CD4-positive, CD25-positive, alpha-beta regulatory T cell (primary cell): ENCODE results near the gene LIPI. TPM values are rescaled to one million over a fixed set of nuclear protein-coding genes. Genes with fewer than 3 reads are reported as not detected.
"Not testable (repeated sequence)": the region's sequence is repeated elsewhere in the genome, so short reads cannot be mapped to it uniquely, and the experiment has no call there.

Experiments
- ATAC-seq, 2 donors: fragments of 150-1000 bp; cut with Tn5 transposase; one replicate each; pipeline ENCODE4 v1.10.0; 2021; ENCODE audit warnings: low read depth in 2 of 2, moderate number of reproducible peaks in 2 of 2, moderate library complexity in 1 of 2
- DNase-seq, 3 donors: peaks; one replicate each; pipeline versions ENCODE4 v3.0.0 to v3.0.0-alpha.2; 2012 to 2022; ENCODE audit warnings: mixed read lengths in 1 of 3
- H3K27ac ChIP-seq: one replicate; pipeline ENCODE4 v1.7.0; 2013; ENCODE audit warnings: mild to moderate bottlenecking, low read length; ENCODE audit not compliant: insufficient read depth, poor library complexity, severe bottlenecking
- H3K27me3 ChIP-seq: one replicate; pipeline ENCODE4 v1.7.0; 2013; ENCODE audit warnings: low read length; ENCODE audit not compliant: control insufficient read depth, insufficient read depth
- H3K36me3 ChIP-seq: one replicate; pipeline ENCODE4 v1.7.0; 2013; ENCODE audit warnings: mild to moderate bottlenecking, low read length, moderate library complexity; ENCODE audit not compliant: control insufficient read depth, insufficient read depth
- H3K4me1 ChIP-seq: 2 replicates; pipeline ENCODE4 v1.7.0; 2013; ENCODE audit warnings: mild to moderate bottlenecking, low read length; ENCODE audit not compliant: insufficient read depth, control insufficient read depth, poor library complexity, severe bottlenecking
- H3K4me3 ChIP-seq: one replicate; pipeline ENCODE4 v1.7.0; 2013; ENCODE audit warnings: low read depth, mild to moderate bottlenecking, low read length, moderate library complexity
- H3K9me3 ChIP-seq, 2 experiments: 1 replicate in 1 of 2; 2 replicates in 1 of 2; pipeline ENCODE4 v1.7.0; 2013; ENCODE audit warnings: low read length in 2 of 2, mild to moderate bottlenecking in 1 of 2, moderate library complexity in 1 of 2; ENCODE audit not compliant: control insufficient read depth in 2 of 2
- H3K27ac Mint-ChIP-seq, 3 donors: one replicate each; pipeline ENCODE4 v1.8.0; 2020 to 2022; ENCODE audit warnings: mild to moderate bottlenecking in 3 of 3, mixed read lengths in 3 of 3, moderate library complexity in 2 of 3
- H3K27me3 Mint-ChIP-seq: one replicate; pipeline ENCODE4 v1.8.0; 2022; ENCODE audit warnings: mild to moderate bottlenecking, mixed read lengths
- H3K36me3 Mint-ChIP-seq: one replicate; pipeline ENCODE4 v1.8.0; 2020; ENCODE audit warnings: mixed read lengths
- H3K4me1 Mint-ChIP-seq, 4 donors: one replicate each; pipeline ENCODE4 v1.8.0; 2020 to 2022; ENCODE audit warnings: mixed read lengths in 4 of 4, mild to moderate bottlenecking in 1 of 4
- H3K4me3 Mint-ChIP-seq, 4 donors: one replicate each; pipeline ENCODE4 v1.8.0; 2020 to 2022; ENCODE audit warnings: mild to moderate bottlenecking in 4 of 4, mixed read lengths in 4 of 4, moderate library complexity in 3 of 4
- H3K9me3 Mint-ChIP-seq, 7 donors: one replicate each; pipeline ENCODE4 v1.8.0; 2020 to 2022; ENCODE audit warnings: mixed read lengths in 7 of 7, mild to moderate bottlenecking in 3 of 7, moderate library complexity in 2 of 7
- polyA plus RNA-seq, 4 donors: library from polyadenylated mRNA; unstranded; fragments of 300-500 nt; fragmentation: Illumina TruSeq; gene quantifications; one replicate each; pipeline ENCODE4 v1.2.3, GENCODE V29; 2021
- total RNA-seq: library from RNA; stranded (reverse); gene quantifications from one replicate; pipeline ENCODE4 v1.2.3, GENCODE V29; 2022

LIPI gene
- total and polyA plus RNA-seq, 5 donors from 2014 or later: not detected

GRCh38 chr21:14071902-14072734 lies 138.6 kb downstream of the LIPI start:
- DNase-seq: no peak
- H3K9me3 Mint-ChIP-seq: peaks cover 0 to 6% (median 0%) of the 10 kb centered on the region in 7 donors
- ATAC-seq: no peak

GRCh38 chr21:14070968-14071367 lies 139.8 kb downstream of the LIPI start:
- Mint-ChIP-seq H3K4me1 (no peaks in the 10 kb centered on the region), H3K4me3 (no peak overlapping the region), H3K36me3 (no peaks in the 10 kb centered on the region), H3K9me3 (peaks cover 0 to 5% (median 0%) of the 10 kb centered on the region in 7 donors), H3K27me3 (no peaks in the 10 kb centered on the region), H3K27ac (no peak overlapping the region)
- ATAC-seq: no peak
- DNase-seq: no peak
- H3K27ac ChIP-seq: no peak overlapping the region
- no peaks in the 10 kb centered on the region for H3K4me1 ChIP-seq
- H3K36me3 ChIP-seq: no peaks in the 10 kb centered on the region
- no peak overlapping the region for H3K4me3 ChIP-seq
- no peaks in the 10 kb centered on the region for H3K27me3 ChIP-seq
- no peaks in the 10 kb centered on the region for H3K9me3 ChIP-seq

More at GRCh38 chr21:14071902-14072734, 138.6 kb downstream of the LIPI start:
- no peaks in the 10 kb centered on the region for H3K9me3 ChIP-seq
- H3K36me3 ChIP-seq: no peaks in the 10 kb centered on the region
- no peak overlapping the region for H3K4me3 Mint-ChIP-seq
- H3K4me1 Mint-ChIP-seq: no peaks in the 10 kb centered on the region
- no peaks in the 10 kb centered on the region for H3K36me3 Mint-ChIP-seq
- no peak overlapping the region for H3K4me3 ChIP-seq
- H3K27me3 ChIP-seq: no peaks in the 10 kb centered on the region
- H3K27me3 Mint-ChIP-seq: no peaks in the 10 kb centered on the region
- H3K4me1 ChIP-seq: no peaks in the 10 kb centered on the region
- no peak overlapping the region for H3K27ac ChIP-seq
- H3K27ac Mint-ChIP-seq: no peak overlapping the region

GRCh38 chr21:14070049-14070893 lies 140.5 kb downstream of the LIPI start:
- no peaks in the 10 kb centered on the region for H3K9me3 ChIP-seq
- H3K36me3 ChIP-seq: no peaks in the 10 kb centered on the region
- H3K4me3 Mint-ChIP-seq: no peak overlapping the region
- H3K27ac ChIP-seq: no peak overlapping the region
- no peak overlapping the region for H3K27ac Mint-ChIP-seq
- ATAC-seq: no peak
- H3K4me1 ChIP-seq: no peaks in the 10 kb centered on the region
- H3K27me3 Mint-ChIP-seq: no peaks in the 10 kb centered on the region
- H3K4me1 Mint-ChIP-seq: no peaks in the 10 kb centered on the region
- H3K36me3 Mint-ChIP-seq: no peaks in the 10 kb centered on the region
- H3K9me3 Mint-ChIP-seq: peaks cover 0 to 5% (median 0%) of the 10 kb centered on the region in 7 donors
- H3K4me3 ChIP-seq: no peak overlapping the region
- no peaks in the 10 kb centered on the region for H3K27me3 ChIP-seq
- no peak for DNase-seq

- H3K27ac Mint-ChIP-seq: no peak overlapping the region
- no peak overlapping the region for H3K4me3 Mint-ChIP-seq
- ATAC-seq: no peak
Observed at GRCh38 chr21:14064296-14064645, 146.5 kb downstream of the LIPI start.

GRCh38 chr21:14063620-14064295 lies 147.0 kb downstream of the LIPI start:
- H3K36me3 Mint-ChIP-seq, DNase-seq, H3K4me3 ChIP-seq, H3K27me3 ChIP-seq, H3K27me3 Mint-ChIP-seq, ATAC-seq, H3K36me3 ChIP-seq, H3K9me3 ChIP-seq, H3K4me1 Mint-ChIP-seq, H3K27ac Mint-ChIP-seq, H3K4me1 ChIP-seq, H3K27ac ChIP-seq, H3K4me3 Mint-ChIP-seq, H3K9me3 Mint-ChIP-seq: not testable (repeated sequence)

More at GRCh38 chr21:14064296-14064645, 146.5 kb downstream of the LIPI start:
- Mint-ChIP-seq H3K36me3 (no peaks in the 10 kb centered on the region), H3K27me3 (no peaks in the 10 kb centered on the region), H3K4me1 (no peaks in the 10 kb centered on the region), H3K9me3 (peaks cover 0 to 2% (median 0%) of the 10 kb centered on the region in 7 donors)
- no peaks in the 10 kb centered on the region for H3K36me3 ChIP-seq
- no peak overlapping the region for H3K27ac ChIP-seq
- no peak for DNase-seq
- no peaks in the 10 kb centered on the region for H3K4me1 ChIP-seq
- no peaks in the 10 kb centered on the region for H3K27me3 ChIP-seq
- no peaks in the 10 kb centered on the region for H3K9me3 ChIP-seq
- H3K4me3 ChIP-seq: no peak overlapping the region

- H3K9me3 Mint-ChIP-seq, H3K9me3 ChIP-seq, H3K4me3 Mint-ChIP-seq, ATAC-seq, H3K4me3 ChIP-seq, H3K36me3 ChIP-seq, H3K27ac ChIP-seq, H3K4me1 ChIP-seq, H3K27ac Mint-ChIP-seq, DNase-seq, H3K36me3 Mint-ChIP-seq, H3K27me3 ChIP-seq, H3K4me1 Mint-ChIP-seq, H3K27me3 Mint-ChIP-seq: not testable (repeated sequence)
Observed at GRCh38 chr21:14062684-14063083, 148.1 kb downstream of the LIPI start.

GRCh38 chr21:14061820-14062219 lies 148.9 kb downstream of the LIPI start:
- not testable (repeated sequence) for H3K27me3 ChIP-seq, ATAC-seq, H3K27ac Mint-ChIP-seq, H3K27me3 Mint-ChIP-seq, H3K9me3 Mint-ChIP-seq, H3K4me3 ChIP-seq, H3K9me3 ChIP-seq, DNase-seq, H3K4me1 ChIP-seq, H3K4me1 Mint-ChIP-seq, H3K36me3 ChIP-seq, H3K4me3 Mint-ChIP-seq, H3K27ac ChIP-seq, H3K36me3 Mint-ChIP-seq
